ENCODE data around the gene COL8A2.

COL8A2 gene

DNA sequence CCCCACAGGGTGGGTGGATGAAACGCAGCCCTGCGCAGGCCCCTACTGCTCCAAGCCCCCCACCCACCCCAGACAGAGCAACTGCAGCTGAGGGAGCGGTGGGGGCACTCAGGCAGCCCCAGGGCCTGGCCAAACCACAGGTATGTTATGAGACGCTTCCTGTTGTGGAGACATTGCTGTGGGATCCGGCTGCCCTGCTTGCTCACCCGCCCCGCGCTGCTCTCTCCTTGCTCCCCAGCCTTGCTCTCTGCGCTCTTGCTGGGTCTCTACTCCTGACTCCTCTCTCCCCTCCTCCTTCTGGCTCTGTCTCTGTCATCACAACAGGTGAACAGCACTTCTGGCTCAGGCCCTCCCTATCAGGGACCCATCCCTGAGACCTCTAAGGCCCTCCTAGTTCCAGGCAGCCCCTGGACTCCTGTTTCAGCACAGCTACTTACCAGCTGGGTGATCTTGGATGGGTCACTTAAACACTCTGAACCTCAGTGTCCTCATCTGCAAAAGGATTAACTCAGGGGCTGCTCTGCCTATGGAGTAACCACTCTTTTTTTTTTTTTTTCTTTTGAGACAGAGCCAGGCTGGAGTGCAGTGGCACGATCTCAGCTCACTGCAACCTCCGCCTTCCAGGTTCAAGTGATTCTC is 15.9 kb downstream of the COL8A2 start:
- DNase-seq: peak; percentile 76

DNA sequence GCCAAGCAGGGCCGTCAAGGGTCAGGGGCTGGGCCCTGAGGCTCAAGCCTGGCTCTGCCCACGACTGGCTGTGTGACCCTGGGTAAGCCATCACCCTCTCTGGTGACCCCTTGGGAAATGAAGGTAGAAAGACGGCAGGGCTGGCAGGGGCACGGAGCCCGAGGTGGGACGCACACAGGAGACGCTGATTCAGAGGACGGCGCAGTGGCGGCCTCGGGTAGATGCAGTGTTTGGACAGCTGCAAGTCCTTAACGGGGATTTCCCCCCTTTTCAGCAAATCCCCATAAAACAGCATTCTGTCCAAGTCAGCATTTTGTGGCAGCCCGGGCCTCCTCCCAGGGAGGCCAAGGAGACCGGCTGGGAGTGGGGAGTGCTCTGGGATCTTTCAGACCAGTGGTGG is 16.7 kb downstream of the COL8A2 start:
- DNase-seq: no peak

DNA sequence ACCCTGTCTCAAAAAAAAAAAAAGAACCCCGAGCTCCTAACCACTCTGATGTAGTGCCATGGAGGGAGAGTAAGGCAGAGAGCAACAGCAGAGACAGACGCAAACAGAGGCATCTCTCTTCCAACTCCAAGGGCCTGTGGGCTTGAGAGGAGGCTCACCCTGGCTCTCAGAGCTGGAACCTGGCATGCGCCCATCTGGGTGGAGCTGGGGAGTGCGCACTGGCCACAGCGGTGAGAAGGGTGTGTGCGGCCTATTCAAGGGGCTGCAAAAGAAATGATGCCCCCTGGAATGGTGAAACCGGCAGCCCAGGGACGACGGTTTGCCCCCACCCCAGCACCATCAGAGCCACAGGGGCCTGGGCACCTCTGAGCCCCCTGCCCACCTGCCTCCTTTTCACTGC is 17.6 kb downstream of the COL8A2 start:
- DNase-seq: peak; percentile 66

DNA sequence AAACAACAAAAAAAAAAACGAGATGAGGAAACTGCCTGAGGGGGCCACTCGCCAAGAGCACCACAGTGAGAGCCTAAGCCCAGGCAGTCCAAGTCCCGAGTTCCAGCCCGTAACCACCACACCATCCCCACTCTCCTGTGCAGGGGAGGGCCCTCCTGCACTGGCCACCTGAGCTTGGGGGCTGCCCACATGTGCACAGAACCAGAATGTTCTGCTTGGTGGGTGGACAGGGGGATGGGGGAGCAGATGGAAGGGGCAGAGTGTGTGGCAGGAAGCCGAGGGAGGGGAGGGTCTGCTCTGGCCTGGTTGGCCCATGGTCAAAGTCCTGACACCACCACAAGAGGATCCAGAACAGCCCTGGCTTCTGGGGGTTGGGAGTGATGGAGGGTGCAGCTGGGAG is 18.8 kb downstream of the COL8A2 start:
- DNase-seq: peak; percentile 23

DNA sequence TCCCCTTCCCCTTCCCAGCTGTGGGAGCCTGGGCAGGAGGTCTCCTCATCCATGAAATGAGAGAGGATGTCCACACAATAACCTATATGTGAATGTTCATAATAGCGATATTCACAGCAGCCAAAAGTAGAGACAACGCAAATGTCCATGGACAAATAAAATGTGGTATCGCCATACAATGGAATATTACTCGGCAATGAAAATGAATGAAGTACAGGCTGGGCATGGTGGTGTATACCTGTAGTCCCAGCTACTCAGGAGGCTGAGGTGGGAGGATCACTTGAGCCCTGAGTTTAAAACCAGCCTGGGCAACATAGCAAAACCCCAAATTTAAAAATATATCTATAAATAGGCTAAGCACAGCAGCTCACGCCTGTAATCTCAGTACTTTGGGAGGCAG is 23.5 kb downstream of the COL8A2 start:
- no peak for DNase-seq

DNA sequence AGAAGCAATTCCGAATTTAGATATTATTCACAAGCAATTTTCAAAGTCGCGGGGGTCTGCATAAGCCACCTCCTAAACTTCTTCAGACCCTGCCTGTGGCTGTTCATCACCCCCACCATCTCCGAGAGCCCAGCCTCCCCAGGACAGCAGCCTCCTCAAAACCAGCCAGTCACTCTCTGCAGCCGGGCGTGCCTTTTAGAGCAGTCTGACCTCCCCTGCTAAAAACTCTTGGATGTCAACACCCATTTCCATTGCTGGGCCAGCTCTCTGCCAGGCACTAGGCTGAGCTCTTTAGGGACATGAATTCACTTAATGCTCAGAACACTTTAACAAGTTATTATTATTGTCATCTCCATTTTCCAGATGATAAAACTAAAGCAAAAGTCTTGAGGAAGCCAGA is 24.6 kb downstream of the COL8A2 start:
- DNase-seq: peak; percentile 29

DNA sequence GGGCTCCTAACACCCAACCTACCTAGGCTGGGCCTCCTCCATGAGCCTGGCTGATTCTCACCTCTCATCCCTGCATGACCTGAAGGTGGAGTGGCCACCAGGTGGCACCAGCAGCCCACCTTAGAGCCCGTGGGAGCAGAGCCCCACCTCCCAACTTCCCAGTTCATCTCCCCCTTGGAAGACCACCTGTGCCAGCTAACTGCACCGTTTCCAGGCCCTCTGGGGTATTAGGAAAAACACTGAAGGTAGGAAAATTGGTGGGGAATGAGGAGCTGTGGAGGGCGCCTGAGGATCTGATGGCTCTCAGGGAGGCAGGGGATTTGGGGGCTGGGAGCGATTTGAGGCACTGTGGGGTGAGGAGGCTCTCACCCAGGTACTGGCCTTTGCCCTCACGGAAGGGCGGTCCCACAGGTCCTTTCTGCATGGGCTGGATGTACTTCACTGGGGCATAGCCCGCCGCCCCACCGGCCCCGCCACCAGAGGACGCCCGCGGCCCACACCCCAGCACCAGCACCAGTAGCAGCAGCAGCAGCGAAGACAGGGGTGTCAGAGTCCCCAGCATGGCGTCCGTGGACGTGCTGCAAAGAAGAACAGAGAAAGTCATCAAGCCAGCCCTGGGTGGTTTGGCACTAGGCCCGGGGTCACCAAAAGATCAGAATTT is 25.2 kb downstream of the COL8A2 start:
- DNase-seq: peak; percentile 89

DNA sequence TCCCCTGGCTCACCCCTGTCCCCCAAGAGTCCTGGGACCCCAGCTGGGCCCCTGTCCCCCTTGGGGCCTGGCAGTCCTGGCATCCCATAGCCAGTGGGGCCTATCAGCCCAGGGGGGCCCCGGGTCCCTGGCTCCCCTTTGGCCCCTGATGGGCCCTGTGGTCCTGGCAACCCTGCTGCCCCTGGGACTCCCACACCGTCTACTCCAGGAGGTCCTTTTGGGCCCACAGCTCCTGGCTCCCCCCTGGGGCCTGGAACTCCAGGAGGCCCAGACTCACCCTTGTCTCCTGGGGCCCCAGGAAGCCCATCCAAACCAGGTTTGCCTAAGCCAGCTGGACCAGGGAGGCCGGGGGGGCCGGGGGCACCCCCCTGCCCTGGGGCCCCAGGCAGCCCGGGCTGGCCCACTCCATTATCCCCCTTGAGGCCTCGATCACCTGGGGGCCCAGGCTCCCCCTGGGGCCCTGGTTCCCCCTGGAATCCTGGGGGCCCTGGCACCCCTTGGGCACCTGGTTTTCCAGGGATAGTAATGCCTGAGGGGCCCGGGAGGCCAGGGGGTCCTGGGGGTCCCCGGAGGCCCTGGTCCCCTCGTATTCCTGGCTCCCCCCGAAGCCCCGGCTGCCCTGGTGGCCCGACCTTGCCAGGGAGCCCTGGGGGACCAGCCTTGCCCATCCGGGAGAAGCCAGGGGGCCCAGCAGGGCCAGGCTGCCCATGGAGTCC is 26.2 kb downstream of the COL8A2 start:
- peak; percentile 28 for DNase-seq

DNA sequence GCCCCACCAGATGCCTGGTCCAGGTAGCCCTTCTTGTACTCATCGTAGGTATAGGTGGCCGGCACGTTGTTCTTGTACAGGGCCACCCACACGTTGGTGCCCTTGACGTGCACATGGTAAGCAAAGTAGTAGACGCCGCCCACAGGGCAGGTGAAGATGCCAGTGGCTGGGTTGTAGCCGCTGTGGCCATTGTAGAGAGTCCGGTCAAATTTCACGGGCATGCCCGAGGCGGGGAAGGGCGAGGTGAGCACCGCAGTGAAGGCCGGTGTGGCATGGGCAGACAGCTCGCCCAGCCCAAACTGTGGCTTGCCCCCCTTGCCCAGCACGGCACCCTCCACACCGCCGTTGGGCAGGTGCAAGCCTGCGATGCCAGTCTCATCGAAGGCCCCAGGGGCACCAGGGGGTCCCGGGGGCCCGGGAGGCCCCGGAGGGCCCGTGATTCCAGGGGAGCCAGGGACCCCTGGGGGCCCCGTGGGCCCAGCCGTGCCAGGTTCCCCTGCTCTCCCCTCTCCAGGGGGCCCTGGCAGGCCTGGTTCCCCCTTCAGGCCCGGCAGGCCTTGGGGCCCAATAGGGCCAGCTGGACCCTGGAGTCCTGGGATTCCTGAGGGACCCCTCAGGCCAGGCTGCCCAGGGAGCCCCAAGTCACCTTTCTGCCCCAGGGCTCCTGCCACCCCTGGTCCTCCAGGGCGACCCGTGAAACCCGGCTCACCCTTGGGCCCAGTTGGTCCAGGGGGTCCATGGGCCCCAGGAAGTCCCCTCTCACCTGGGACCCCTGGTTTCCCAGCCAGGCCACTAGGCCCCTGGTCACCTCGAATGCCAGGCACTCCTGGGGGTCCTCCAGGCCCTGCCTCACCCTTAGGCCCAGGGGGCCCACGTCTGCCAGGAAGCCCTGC is 27.1 kb downstream of the COL8A2 start:
- DNase-seq: peak; percentile 24

DNA sequence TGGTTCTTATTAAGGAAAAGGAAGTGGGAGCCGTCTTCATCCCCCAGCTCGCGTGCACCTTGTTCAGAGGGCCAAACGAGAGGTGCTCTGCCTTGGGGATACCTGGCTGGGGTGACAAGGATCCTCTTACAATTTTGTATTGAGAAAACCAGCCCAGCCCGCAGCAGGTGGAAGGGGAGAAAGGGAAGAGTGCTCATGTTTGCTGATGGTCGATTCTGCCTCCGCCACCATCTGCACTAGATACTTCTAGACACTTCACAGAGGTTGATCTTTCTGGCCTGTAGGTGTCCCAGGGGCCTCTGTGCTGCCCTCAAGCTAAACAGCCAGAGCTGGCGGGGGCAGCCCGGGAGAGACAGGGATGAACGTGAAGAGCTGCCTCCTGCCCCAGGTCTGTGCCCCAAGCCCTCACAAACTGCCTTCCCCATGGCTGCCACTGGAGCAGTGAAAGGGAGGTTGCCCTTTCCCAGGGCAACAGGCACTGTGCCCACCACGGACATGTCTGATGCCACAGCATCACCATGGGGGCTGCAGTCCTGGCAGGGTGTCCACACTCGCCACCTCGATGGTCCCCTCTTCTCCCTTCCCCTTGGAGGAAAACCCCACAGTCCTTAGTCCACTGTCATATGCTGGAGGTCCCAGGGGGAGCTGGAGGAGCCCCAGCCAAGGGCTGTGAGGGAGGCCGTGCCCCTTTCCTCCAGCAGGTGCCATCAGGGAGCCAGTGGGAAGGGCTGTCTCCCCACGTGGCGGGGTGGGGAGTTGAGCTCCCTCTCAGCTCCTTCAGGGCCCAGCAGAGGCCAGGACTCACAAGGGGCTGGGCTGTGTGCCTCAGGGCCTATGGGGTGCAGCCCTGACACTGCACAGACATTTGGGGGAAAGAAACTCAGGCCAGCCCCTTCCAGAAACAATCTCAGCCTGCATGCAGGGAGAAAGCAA is 28.3 kb downstream of the COL8A2 start:
- peak; percentile 34 for DNase-seq

DNA sequence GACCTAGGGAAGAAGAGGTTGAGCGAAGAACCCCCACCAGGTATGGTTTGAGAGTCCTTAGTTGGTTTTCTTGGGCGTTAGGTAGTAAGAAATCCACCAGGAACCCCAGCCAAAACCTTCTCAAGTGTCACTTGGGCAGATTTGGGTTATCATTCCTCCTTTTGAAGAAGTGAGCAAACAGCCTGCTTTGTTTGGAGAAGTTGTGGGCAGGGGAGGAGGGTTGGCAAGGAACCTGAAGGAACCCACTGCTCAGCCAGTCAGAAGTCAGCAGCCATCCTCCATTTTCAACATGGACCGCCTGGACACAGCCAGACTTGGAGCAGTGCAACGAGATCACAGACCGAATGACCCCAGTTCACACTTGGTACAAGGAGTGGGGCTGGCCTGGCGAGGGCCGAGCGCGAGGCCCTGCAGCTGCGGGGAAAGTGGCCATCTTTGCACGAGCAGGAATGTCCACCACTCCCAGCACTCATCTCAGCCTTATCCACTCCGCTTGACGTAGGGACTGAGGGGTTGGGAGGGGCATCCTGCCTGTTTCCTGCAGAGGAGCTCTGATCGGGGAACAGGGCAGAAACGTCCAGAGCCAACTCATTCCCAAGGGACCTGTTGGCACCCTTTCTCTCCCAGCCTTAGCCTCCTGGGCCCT is 29.1 kb downstream of the COL8A2 start:
- DNase-seq: peak; percentile 28

DNA sequence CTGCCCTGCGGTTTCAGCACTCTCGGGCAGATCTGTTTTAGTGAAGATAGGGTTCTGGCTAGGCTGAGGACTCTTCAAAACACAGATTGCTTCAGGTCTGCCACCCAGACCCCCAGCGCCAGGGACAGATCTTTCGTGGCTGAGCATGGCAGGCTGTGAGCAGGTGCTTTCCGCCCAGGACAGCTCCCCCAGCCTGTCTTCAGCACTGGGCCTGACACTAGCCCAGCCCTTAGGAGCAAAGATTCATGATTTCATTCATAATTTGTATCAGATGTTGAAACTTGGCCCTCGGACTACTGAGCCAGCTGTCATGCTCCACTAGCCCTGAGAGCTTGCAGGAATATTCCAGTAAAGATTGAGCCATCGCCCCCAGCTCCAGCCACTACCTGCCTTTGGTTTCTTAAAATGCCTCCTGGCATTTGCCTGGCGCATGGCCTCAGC is 30.4 kb downstream of the COL8A2 start:
- no peak for DNase-seq

DNA sequence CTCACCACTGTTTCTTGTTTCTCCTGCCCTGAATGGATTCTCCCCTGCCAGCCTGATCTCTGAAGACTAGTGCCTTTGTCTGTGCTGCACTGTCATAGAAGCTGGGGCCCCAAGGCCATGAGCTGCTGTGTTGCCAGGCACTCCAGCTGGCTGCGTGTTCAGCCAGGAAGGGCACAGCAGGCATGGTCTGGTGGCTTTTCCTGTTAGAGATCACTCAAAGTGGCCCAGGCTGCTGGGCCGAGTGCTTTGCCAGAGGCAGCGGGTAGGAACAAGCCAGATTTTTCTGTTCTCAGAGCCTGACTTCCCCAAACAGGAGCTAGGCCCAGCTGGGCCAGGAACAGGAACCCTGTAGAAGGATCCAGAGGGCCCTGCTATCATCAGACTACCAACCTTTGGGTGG is 31.1 kb downstream of the COL8A2 start:
- peak; percentile 21 for DNase-seq

DNA sequence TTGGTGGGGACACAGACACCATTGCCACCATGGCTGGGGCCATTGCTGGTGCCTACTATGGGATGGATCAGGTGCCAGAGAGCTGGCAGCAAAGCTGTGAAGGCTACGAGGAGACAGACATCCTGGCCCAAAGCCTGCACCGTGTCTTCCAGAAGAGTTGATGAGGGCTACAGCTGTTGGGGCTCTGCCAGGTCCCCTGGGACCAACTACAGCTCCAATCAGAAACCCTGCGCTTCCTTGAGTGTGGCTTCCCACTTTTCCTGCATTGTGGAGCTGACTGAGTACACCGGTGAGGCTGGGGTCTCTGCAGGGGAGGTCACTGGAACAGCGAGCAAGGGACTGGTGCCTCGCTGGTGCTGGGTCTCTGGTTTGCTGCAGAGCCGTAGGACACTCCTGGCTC is 31.8 kb downstream of the COL8A2 start:
- DNase-seq: peak; percentile 32

DNA sequence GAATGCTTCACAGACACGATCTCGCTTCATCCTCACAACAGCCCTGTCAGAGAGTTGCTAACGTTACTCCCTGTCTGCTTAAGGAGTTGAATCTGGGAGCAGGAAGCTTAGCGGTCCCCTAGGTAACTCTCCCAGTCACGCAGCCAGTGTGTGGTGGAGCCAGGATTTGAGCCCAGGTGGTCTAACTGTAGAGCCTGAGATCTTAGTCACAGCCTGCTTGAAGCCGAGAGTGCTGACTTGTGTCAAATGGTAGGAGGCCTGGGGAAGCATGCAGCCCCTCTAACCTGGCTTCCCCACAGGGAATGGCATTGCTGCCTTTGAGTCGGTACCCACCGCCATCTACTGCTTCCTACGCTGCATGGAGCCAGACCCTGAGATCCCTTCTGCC is 32.2 kb downstream of the COL8A2 start:
- no peak for DNase-seq

DNA sequence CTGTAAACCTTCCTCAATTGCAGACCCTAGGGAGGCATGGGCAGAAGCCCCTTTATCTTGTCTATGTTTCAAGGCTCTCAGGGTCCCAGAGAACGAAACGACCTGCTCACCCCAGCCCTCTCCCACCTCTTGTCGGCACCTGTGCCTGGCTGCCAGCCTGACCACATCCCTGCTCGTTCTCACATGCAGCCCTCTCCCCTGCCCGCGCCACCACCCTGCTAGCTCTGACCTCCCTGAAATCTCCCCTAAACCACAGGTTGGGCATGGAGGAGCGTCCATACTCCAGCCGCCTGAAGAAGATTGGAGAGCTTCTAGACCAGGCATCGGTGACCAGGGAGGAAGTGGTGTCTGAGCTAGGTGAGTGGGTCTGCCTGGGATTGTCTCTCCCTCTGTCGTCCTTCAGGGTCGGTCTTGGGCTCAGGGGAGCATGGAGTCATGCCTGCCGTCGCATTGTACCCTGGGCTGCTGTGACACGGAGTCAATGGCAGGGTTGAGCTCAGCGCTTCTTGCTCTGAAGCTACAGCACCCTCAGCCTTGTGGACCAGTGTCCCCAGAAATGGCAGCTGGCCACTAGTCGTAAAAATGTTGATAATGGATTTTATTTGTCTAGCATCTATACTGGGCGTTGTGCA is 32.7 kb downstream of the COL8A2 start:
- DNase-seq: no peak

DNA sequence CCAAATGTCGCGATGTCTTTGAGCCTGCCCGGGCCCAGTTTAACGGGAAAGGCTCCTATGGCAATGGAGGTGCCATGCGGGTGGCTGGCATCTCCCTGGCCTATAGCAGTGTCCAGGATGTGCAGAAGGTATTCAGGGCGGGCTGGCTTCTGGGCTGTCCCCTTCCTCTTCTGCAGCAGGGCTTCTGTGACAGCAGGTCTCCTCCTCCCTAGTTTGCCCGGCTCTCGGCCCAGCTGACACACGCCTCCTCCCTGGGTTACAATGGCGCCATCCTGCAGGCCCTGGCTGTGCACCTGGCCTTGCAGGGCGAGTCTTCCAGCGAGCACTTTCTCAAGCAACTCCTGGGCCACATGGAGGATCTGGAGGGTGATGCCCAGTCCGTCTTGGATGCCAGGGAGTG is 33.3 kb downstream of the COL8A2 start:
- DNase-seq: peak; percentile 27

DNA sequence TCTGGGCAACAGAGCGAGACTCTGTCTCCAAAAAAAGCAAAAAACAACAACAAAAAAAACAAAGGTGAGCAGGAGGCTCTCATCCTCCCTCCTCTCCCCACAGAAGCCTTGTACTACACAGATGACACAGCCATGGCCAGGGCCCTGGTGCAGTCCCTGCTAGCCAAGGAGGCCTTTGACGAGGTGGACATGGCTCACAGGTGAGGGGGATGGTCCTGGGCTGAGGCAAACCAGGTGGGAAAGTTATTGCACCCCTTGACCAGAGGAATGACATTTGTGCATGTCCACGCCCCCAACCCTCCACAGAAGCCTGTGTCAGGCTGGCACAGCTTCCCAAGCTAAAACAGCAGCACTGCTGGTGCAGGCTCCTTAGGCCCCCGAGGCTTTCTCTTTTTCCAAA is 33.9 kb downstream of the COL8A2 start:
- no peak for DNase-seq

DNA sequence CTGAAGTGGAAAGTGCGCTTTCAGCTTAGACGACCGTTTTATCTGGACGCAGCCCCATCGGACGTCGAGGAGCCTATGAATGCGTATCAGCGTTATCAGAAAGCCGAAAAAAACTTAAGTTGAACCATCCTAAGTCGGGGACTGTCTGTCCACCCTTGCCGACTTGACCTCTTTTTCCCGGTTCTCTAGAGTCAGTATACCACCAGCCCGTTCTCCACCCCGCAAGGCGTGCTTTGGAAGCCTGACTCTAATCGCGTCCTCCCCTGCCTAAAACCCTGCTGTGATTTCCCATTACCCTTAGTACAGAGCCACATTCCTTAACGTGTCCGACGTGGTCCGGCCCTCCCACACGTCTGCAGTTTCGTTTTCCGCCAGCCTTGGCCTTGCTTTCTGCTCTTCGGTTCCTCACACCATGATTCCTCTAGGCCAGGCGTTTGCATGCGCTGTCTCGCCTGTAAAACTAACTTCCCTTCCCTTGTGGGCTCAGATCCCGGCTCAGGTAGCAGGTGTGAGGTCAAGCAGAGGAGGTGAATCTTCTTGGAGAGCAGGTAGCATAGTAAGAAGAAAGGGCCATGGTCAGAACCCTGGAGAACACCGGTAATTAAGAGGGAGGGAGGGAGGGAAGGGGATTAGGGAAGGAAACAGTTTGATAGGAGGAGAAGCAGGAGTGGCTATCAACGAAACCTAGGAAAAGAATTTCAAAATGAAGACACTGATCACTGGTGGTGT is 35.5 kb downstream of the COL8A2 start:
- peak; percentile 26 for DNase-seq

Measured in femur (tissue), 1 donor.